Measurements from ENCODE around the gene NMT1. TPM values are rescaled to one million over a fixed set of nuclear protein-coding genes. Genes with fewer than 3 reads are reported as not detected.

Gene NMT1
- total and polyA plus RNA-seq, 2 of the 13 experiments (the other 11 are each of a cell fraction or from before 2014, with no cell fraction given) = 75.7 to 142 TPM

GRCh38 chr17:45135192-45135977 lies 74.3 kb downstream of the NMT1 start, which contains the start of gene ACBD4 (continued):
- TF ChIP-seq MAZ (IDR thresholded peaks at IDR 0.05; ENCODE audit: borderline replicate concordance, low read depth, low read length) = peak; percentile 71
- peak; percentile 93 for TF ChIP-seq MAZ (CRISPR knock-in tag; IDR thresholded peaks at IDR 0.05; ENCODE audit: low read depth)
- peak; percentile 98 for TF ChIP-seq EED (CRISPR knock-in tag; IDR thresholded peaks at IDR 0.05)
- TF ChIP-seq KAT8 (CRISPR knock-in tag; IDR thresholded peaks at IDR 0.05) = peak; percentile 93
- 0 out of 2 replicates have a peak, but pooled peaks have one; percentile 15 for TF ChIP-seq ZNF317 (CRISPR knock-in tag; IDR thresholded peaks at IDR 0.05)
- no peak for TF ChIP-seq PLSCR1 (CRISPR knock-in tag; IDR thresholded peaks at IDR 0.05; ENCODE audit: borderline replicate concordance)
- peak; percentile 79; the same call in 1 of the 2 replicates for TF ChIP-seq BRCA1 (CRISPR knock-in tag; IDR thresholded peaks at IDR 0.05)
- TF ChIP-seq RFXANK (CRISPR knock-in tag; IDR thresholded peaks at IDR 0.05) = peak; percentile 93
- TF ChIP-seq POLR2AphosphoS5 (IDR thresholded peaks at IDR 0.05; ENCODE audit: low read depth, low read length) = peak; percentile 93
- TF ChIP-seq MXI1 (IDR thresholded peaks at IDR 0.05; ENCODE audit: borderline replicate concordance, low read depth, low read length) = peak; percentile 63; the same call in 2 of the 3 replicates
- TF ChIP-seq ZNF644 (CRISPR knock-in tag; IDR thresholded peaks at IDR 0.05; ENCODE audit: low read depth) = no peak
- peak; percentile 31 for TF ChIP-seq HNRNPK (IDR thresholded peaks at IDR 0.05; ENCODE audit: low read depth, low read length, poor library complexity, severe bottlenecking)
- 0 out of 2 replicates have a peak, but pooled peaks have one; percentile 47 for TF ChIP-seq ZNF776 (CRISPR knock-in tag; IDR thresholded peaks at IDR 0.05)
- TF ChIP-seq REPIN1 (CRISPR knock-in tag; IDR thresholded peaks at IDR 0.05; ENCODE audit: borderline replicate concordance, low read depth) = peak; percentile 96
- peak; percentile 85 for TF ChIP-seq CEBPG (CRISPR knock-in tag; IDR thresholded peaks at IDR 0.05)
- peak; percentile 75 for TF ChIP-seq MIER2 (CRISPR knock-in tag; IDR thresholded peaks at IDR 0.05)
- peak; percentile 78; the same call in 1 of the 2 replicates for TF ChIP-seq LBX2 (CRISPR knock-in tag; IDR thresholded peaks at IDR 0.05; ENCODE audit: borderline replicate concordance)
- TF ChIP-seq MIER3 (CRISPR knock-in tag; IDR thresholded peaks at IDR 0.05; ENCODE audit: borderline replicate concordance) = peak; percentile 81; the same call in 1 of the 2 replicates
- TF ChIP-seq ZNF609 (CRISPR knock-in tag; IDR thresholded peaks at IDR 0.05; ENCODE audit: borderline replicate concordance) = 0 out of 2 replicates have a peak, but pooled peaks have one; percentile 36

All from HepG2 (cell line).